HG02870 (cell line): ENCODE data around the gene STRN.

ENCODE experiments used
- ATAC-seq: cut with Tn5 transposase; IDR thresholded peaks from one replicate; pipeline ENCODE4 v1.9.1; 2021; ENCODE audit warnings: mild to moderate bottlenecking, moderate library complexity; ENCODE audit not compliant: unreplicated experiment

STRN gene

GRCh38 chr2:36800381-36800780 is 166.0 kb downstream of the STRN start:
- no peak for ATAC-seq

GRCh38 chr2:36798724-36799123 is 167.6 kb downstream of the STRN start:
- no peak for ATAC-seq

- no peak for ATAC-seq
These were observed 168.8 kb downstream of the STRN start for GRCh38 chr2:36797324-36798070.
